ENCODE data around the gene RGS9BP. TPM values are rescaled to one million over a fixed set of nuclear protein-coding genes. Genes with fewer than 3 reads are reported as not detected.

Gene RGS9BP
- polyA plus RNA-seq, 1 donor from 2014 or later, result 0.11 TPM

Other genes with a start within 250 kb of the RGS9BP start
- 101 TPM for gene PDCD5, start 94.7 kb upstream of the RGS9BP start, polyA plus RNA-seq
- 9.7 TPM for gene ANKRD27, start 668 bp upstream of the RGS9BP start, polyA plus RNA-seq
- 3.1 TPM for gene NUDT19, start 16.0 kb downstream of the RGS9BP start, polyA plus RNA-seq
- gene TDRD12, start 43.9 kb downstream of the RGS9BP start, polyA plus RNA-seq, result not detected
- gene SLC7A9, start 193.9 kb downstream of the RGS9BP start, polyA plus RNA-seq, result not detected